AG04449 (cell line): ENCODE data around the gene WWC1.

ENCODE experiments used
- CTCF ChIA-PET: fragments of 350-600 bp; formaldehyde crosslinking; extraction: SDS; loops from one replicate; lab custom pipeline; 2021; ENCODE audit warnings: antibody characterized with exemption; lab: Yijun Ruan, JAX
- POLR2A ChIA-PET: fragments of 400-600, 350-600 bp; formaldehyde crosslinking; extraction: SDS; loops from one replicate; lab custom pipeline; 2020; ENCODE audit warnings: antibody characterized with exemption, inconsistent platforms; lab: Yijun Ruan, JAX
- DNase-seq: peaks from one replicate; pipeline ENCODE4 v3.0.0-alpha.2; 2010; ENCODE audit warnings: low read depth, low spot score
- H3K4me3 ChIP-seq: 2 replicates; pipeline ENCODE4 v1.5.1; 2011; ENCODE audit warnings: low read depth, mild to moderate bottlenecking, control low read depth, low read length
- CTCF ChIP-seq: IDR thresholded peaks from one replicate; pipeline ENCODE4 v1.5.1; 2011; ENCODE audit warnings: mild to moderate bottlenecking, moderate library complexity, low read length, control low read depth, inconsistent platforms; ENCODE audit not compliant: insufficient read depth; ENCODE audit errors: missing control alignments

The WWC1 gene

GRCh38 chr5:168423971-168424370 is 132.5 kb downstream of the WWC1 start:
- POLR2A ChIA-PET, result no interaction called here

GRCh38 chr5:168424594-168425323 is 133.3 kb downstream of the WWC1 start:
- no peak for DNase-seq
- ChIA-PET POLR2A (no interaction called here), CTCF (interaction anchor here (0.6 kb wide), 1 partner anchor 157 kb away, joined by 3 read pairs; no protein-coding TSS in a partner anchor)
- no peak overlapping the region for H3K4me3 ChIP-seq
- no peak for TF ChIP-seq CTCF

More at GRCh38 chr5:168423971-168424370, 132.5 kb downstream of the WWC1 start:
- no peak for DNase-seq
- CTCF ChIA-PET, result no interaction called here
- H3K4me3 ChIP-seq, result no peak overlapping the region
- TF ChIP-seq CTCF, result no peak

GRCh38 chr5:168426007-168426863 is 134.8 kb downstream of the WWC1 start:
- H3K4me3 ChIP-seq, result no peak overlapping the region
- CTCF ChIA-PET, result no interaction called here
- TF ChIP-seq CTCF, result no peak
- POLR2A ChIA-PET, result no interaction called here
- DNase-seq, result no peak

- no peak for TF ChIP-seq CTCF
- H3K4me3 ChIP-seq, result no peak overlapping the region
- CTCF ChIA-PET, result no interaction called here
- DNase-seq, result no peak
- POLR2A ChIA-PET, result no interaction called here
These were observed 135.4 kb downstream of the WWC1 start for GRCh38 chr5:168426864-168427172.

GRCh38 chr5:168427224-168427623 is 135.8 kb downstream of the WWC1 start:
- CTCF ChIA-PET, result no interaction called here
- no peak for TF ChIP-seq CTCF
- no peak overlapping the region for H3K4me3 ChIP-seq
- POLR2A ChIA-PET, result no interaction called here
- DNase-seq, result no peak

- no peak overlapping the region for H3K4me3 ChIP-seq
- no peak for DNase-seq
- ChIA-PET POLR2A (no interaction called here), CTCF (no interaction called here)
- no peak for TF ChIP-seq CTCF
These were observed 137.1 kb downstream of the WWC1 start for GRCh38 chr5:168428552-168428951.
